Hepatocyte (in vitro differentiated cells): ENCODE data around the gene PHIP. TPM values are rescaled to one million over a fixed set of nuclear protein-coding genes. Genes with fewer than 3 reads are reported as not detected.
"Not testable (repeated sequence)": the region's sequence is repeated elsewhere in the genome, so short reads cannot be mapped to it uniquely, and the experiment has no call there.

Experiments used
- DNase-seq: peaks from one replicate; pipeline ENCODE4 v3.0.0-alpha.2; 2016; ENCODE audit warnings: low spot score
- H2AFZ ChIP-seq: fragments of 200-600 bp; sonication (generic); 2 replicates; pipeline ENCODE4 v1.6.0; 2016; ENCODE audit warnings: antibody characterized with exemption, mild to moderate bottlenecking
- H3K27ac ChIP-seq: fragments of 200-600 bp; sonication (generic); 2 replicates; pipeline ENCODE4 v1.5.1; 2016; ENCODE audit warnings: mild to moderate bottlenecking
- H3K27me3 ChIP-seq: fragments of 200-600 bp; sonication (generic); 2 replicates; pipeline ENCODE4 v1.6.1; 2016
- H3K36me3 ChIP-seq: fragments of 200-600 bp; sonication (generic); replicated peaks from 2 replicates; pipeline ENCODE4 v1.5.1; 2016; ENCODE audit warnings: low read depth; ENCODE audit not compliant: insufficient read depth
- H3K4me1 ChIP-seq: fragments of 200-600 bp; sonication (generic); 2 replicates; pipeline ENCODE4 v1.5.1; 2016; ENCODE audit warnings: mild to moderate bottlenecking, moderate library complexity; ENCODE audit not compliant: insufficient read depth
- H3K4me2 ChIP-seq: fragments of 200-600 bp; sonication (generic); 2 replicates; pipeline ENCODE4 v1.6.0; 2016
- H3K4me3 ChIP-seq: fragments of 200-600 bp; sonication (generic); 2 replicates; pipeline ENCODE4 v1.5.1; 2016; ENCODE audit warnings: mild to moderate bottlenecking
- H3K79me2 ChIP-seq: fragments of 200-600 bp; sonication (generic); 2 replicates; pipeline ENCODE4 v1.6.0; 2017; ENCODE audit warnings: mild to moderate bottlenecking
- H3K9me2 ChIP-seq: fragments of 200-600 bp; sonication (generic); replicated peaks from 2 replicates; pipeline ENCODE4 v1.6.0; 2017; ENCODE audit warnings: mild to moderate bottlenecking; ENCODE audit not compliant: insufficient read depth
- H3K9me3 ChIP-seq: fragments of 200-600 bp; sonication (generic); 2 replicates; pipeline ENCODE4 v1.5.1; 2016; ENCODE audit warnings: low read depth, mild to moderate bottlenecking
- H4K20me1 ChIP-seq: fragments of 200-600 bp; sonication (generic); 2 replicates; pipeline ENCODE4 v1.6.0; 2016; ENCODE audit warnings: mild to moderate bottlenecking; ENCODE audit not compliant: insufficient read depth, poor library complexity, severe bottlenecking
- CTCF ChIP-seq: fragments of 200-600 bp; sonication (generic); IDR thresholded peaks from 2 replicates; pipeline ENCODE4 v1.5.1; 2016; ENCODE audit warnings: antibody characterized with exemption, mild to moderate bottlenecking; ENCODE audit not compliant: poor library complexity
- EZH2 ChIP-seq: fragments of 200-600 bp; sonication (generic); IDR thresholded peaks from 2 replicates; pipeline ENCODE4 v1.6.1; 2016; ENCODE audit warnings: antibody characterized with exemption, mild to moderate bottlenecking, borderline replicate concordance
- EZH2phosphoT487 ChIP-seq: fragments of 200-600 bp; sonication (generic); IDR thresholded peaks from one replicate; pipeline ENCODE4 v1.6.1; 2018; ENCODE audit warnings: antibody characterized with exemption, mild to moderate bottlenecking, low read depth, moderate library complexity; ENCODE audit not compliant: unreplicated experiment, severe bottlenecking
- WGBS: methylation state at CpG from one replicate; pipeline ENCODE4 v1.1.6; 2016; ENCODE audit warnings: low lambda C conversion rate; ENCODE audit errors: missing lambda C conversion rate; 5-methylcytosine and 5-hydroxymethylcytosine counted together
- polyA plus RNA-seq: library from polyadenylated mRNA; unstranded; fragments of >200 nt; fragmentation: Nextera tagmentation; extraction: Ambion mirVana; gene quantifications from 2 replicates; pipeline ENCODE4 v1.2.1, GENCODE V29; 2016
- total RNA-seq: library from RNA; depleted of rRNA; stranded (reverse); fragments of >200 nt; gene quantifications from 2 replicates; pipeline ENCODE4 v1.2.3, GENCODE V29; 2014

PHIP gene
- total and polyA plus RNA-seq, 2 experiments from 2014 or later, result 15.2 to 44.4 TPM

DNA sequence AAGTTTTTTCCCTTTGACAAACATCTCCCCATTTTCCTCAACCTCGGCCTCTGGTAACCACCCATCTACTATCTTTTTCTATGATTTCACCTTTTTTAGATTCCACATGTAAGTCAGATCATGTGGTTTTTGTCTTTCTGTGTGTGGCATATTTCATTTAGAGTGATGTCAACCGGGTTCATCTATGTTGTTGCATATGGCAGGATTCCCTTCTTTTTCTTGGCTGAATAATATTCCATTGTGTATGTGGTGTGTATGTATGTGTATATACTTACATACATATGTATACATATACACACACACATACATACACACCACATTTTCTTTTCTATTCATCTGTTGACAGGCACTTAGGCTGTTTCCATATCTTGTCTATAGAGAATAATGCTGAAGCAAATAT, 22.2 kb upstream of the PHIP start:
- no peak overlapping the region for H3K4me3 ChIP-seq
- WGBS, result 95% methylated on average over 2 of the region's 2 CpGs

GRCh38 chr6:79094938-79095337, 16.9 kb upstream of the PHIP start:
- Histone ChIP-seq H3K4me1 (no peaks in the 10 kb centered on the region), H3K27ac (no peak overlapping the region), H3K9me3 (no peaks in the 10 kb centered on the region), H3K79me2 (no peaks in the 10 kb centered on the region), H3K9me2 (no peaks in the 10 kb centered on the region), H4K20me1 (no peaks in the 10 kb centered on the region), H3K27me3 (no peaks in the 10 kb centered on the region), H3K36me3 (no peaks in the 10 kb centered on the region), H3K4me2 (no peak overlapping the region), H2AFZ (no peak overlapping the region), H3K4me3 (no peak overlapping the region)
- no peak for TF ChIP-seq EZH2
- no peak for TF ChIP-seq CTCF
- TF ChIP-seq EZH2phosphoT487, result no peak
- DNase-seq, result no peak

More for the DNA sequence above, 22.2 kb upstream of the PHIP start:
- Histone ChIP-seq H3K27ac (no peak overlapping the region), H3K9me2 (no peaks in the 10 kb centered on the region), H3K79me2 (no peaks in the 10 kb centered on the region), H2AFZ (no peak overlapping the region), H3K9me3 (no peaks in the 10 kb centered on the region), H3K4me1 (no peaks in the 10 kb centered on the region), H3K36me3 (no peaks in the 10 kb centered on the region), H3K27me3 (no peaks in the 10 kb centered on the region), H3K4me2 (no peak overlapping the region), H4K20me1 (no peaks in the 10 kb centered on the region)
- no peak for TF ChIP-seq EZH2
- TF ChIP-seq CTCF, result no peak
- TF ChIP-seq EZH2phosphoT487, result no peak
- DNase-seq, result no peak

DNA sequence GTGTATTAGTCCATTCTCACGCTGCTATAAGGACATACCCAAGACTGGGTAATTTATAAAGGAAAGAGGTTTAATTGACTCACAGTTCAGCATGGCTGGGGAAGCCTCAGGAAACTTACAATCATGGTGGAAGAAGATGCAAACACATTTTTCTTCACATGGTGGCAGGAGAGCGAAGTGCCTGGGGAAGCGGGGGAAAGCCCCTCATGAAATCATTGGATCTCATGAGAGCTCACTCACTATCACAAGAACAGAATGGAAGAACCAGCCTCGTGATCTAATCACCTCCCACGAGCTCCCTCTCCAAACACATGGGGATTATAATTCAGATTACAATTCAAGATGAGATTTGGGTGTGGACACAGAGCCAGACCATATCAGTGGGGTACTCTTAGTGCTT, 13.7 kb upstream of the PHIP start:
- not testable (repeated sequence) for H4K20me1 ChIP-seq, H3K27me3 ChIP-seq, H3K4me1 ChIP-seq, H3K79me2 ChIP-seq, H3K9me3 ChIP-seq, H3K4me3 ChIP-seq, H3K27ac ChIP-seq, H3K36me3 ChIP-seq, DNase-seq, H2AFZ ChIP-seq, H3K9me2 ChIP-seq, H3K4me2 ChIP-seq
- WGBS, result 70% methylated on average over 5 of the region's 5 CpGs

GRCh38 chr6:79089552-79090404, 11.7 kb upstream of the PHIP start:
- H3K9me3 ChIP-seq, result no peaks in the 10 kb centered on the region
- H3K9me2 ChIP-seq, result no peaks in the 10 kb centered on the region
- H3K79me2 ChIP-seq, result no peaks in the 10 kb centered on the region
- H3K27me3 ChIP-seq, result no peaks in the 10 kb centered on the region
- no peak overlapping the region for H3K27ac ChIP-seq
- no peaks in the 10 kb centered on the region for H4K20me1 ChIP-seq
- DNase-seq, result no peak
- H3K4me3 ChIP-seq, result no peak overlapping the region
- no peak overlapping the region for H2AFZ ChIP-seq
- TF ChIP-seq EZH2 (no peak), EZH2phosphoT487 (no peak), CTCF (no peak)
- 85% methylated on average over 2 of the region's 2 CpGs for WGBS
- H3K36me3 ChIP-seq, result no peaks in the 10 kb centered on the region
- no peaks in the 10 kb centered on the region for H3K4me1 ChIP-seq
- no peak overlapping the region for H3K4me2 ChIP-seq
